K562 (cell line): Measurements from ENCODE around the gene AGPAT1. TPM values are rescaled to one million over a fixed set of nuclear protein-coding genes. Genes with fewer than 3 reads are reported as not detected.
A peak's percentile ranks its signal among the peaks of the same experiment; 100 is the strongest.

ENCODE experiments used
- BHLHE40 ChIP-seq: IDR thresholded peaks from 2 replicates; pipeline ENCODE4 v1.6.1; 2011; ENCODE audit warnings: low read length, improper control_type of control experiment
- CC2D1A ChIP-seq: fragments of 450-650 bp; IDR thresholded peaks from 2 replicates; pipeline ENCODE4 v1.6.1; 2017; ENCODE audit warnings: mild to moderate bottlenecking
- CHAMP1 ChIP-seq: fragments of 450-650 bp; IDR thresholded peaks from 2 replicates; pipeline ENCODE4 v1.6.1; 2016; ENCODE audit warnings: mild to moderate bottlenecking
- CREM ChIP-seq: IDR thresholded peaks from 2 replicates; pipeline ENCODE4 v1.6.1; 2014; ENCODE audit warnings: antibody characterized with exemption, low read depth
- CTBP1 ChIP-seq: fragments of 450-650 bp; IDR thresholded peaks from 2 replicates; pipeline ENCODE4 v1.6.1; 2016; ENCODE audit warnings: borderline replicate concordance
- DPF2 ChIP-seq: fragments of 450-650 bp; IDR thresholded peaks from 2 replicates; pipeline ENCODE4 v1.6.1; 2016
- HCFC1 ChIP-seq: IDR thresholded peaks from 2 replicates; pipeline ENCODE4 v1.6.1; 2012; ENCODE audit warnings: low read depth, low read length, improper control_type of control experiment
- JUNB ChIP-seq: fragments of 450-650 bp; formaldehyde crosslinking; conservative IDR thresholded peaks from 2 replicates; pipeline ENCODE4 v1.4.0; 2020; ENCODE audit warnings: mild to moderate bottlenecking
- MAFF ChIP-seq: IDR thresholded peaks from 2 replicates; pipeline ENCODE4 v1.6.1; 2012; ENCODE audit warnings: low read length, improper control_type of control experiment
- MAFG ChIP-seq: fragments of 450-650 bp; conservative IDR thresholded peaks from 2 replicates; pipeline ENCODE4 v1.6.1; 2016; ENCODE audit warnings: missing genetic modification characterization, missing compliant biosample characterization
- MECOM ChIP-seq: fragments of 250-450 bp; sonication (Bioruptor Pico); IDR thresholded peaks from 2 replicates; pipeline ENCODE4 v1.8.0; 2022; ENCODE audit warnings: inconsistent platforms
- MLLT1 ChIP-seq, 2 experiments: fragments of 450-650 bp; IDR thresholded peaks; 2 replicates each; pipeline ENCODE4 v1.6.1; 2016
- NFRKB ChIP-seq: fragments of 450-650 bp; IDR thresholded peaks from 2 replicates; pipeline ENCODE4 v1.6.1; 2016; ENCODE audit warnings: low read depth
- NONO ChIP-seq, 2 experiments: fragments of 200-400 bp in 1 of 2; fragments of 450-650 bp in 1 of 2; formaldehyde crosslinking in 1 of 2; IDR thresholded peaks; 2 replicates each; pipeline ENCODE4 v1.6.1; 2017; ENCODE audit warnings: low read depth in 2 of 2, mild to moderate bottlenecking in 2 of 2, moderate library complexity in 2 of 2, low read length in 1 of 2
- RAD21 ChIP-seq, 2 experiments: fragments of 250-450 bp in 1 of 2; fragments of 450-650 bp in 1 of 2; sonication (Bioruptor Pico) in 1 of 2; formaldehyde crosslinking in 1 of 2; IDR thresholded peaks in 1 of 2; conservative IDR thresholded peaks in 1 of 2; 2 replicates each; pipeline versions ENCODE4 v1.4.0 to v1.8.0; 2020 to 2022; ENCODE audit warnings: mild to moderate bottlenecking in 2 of 2, moderate library complexity in 1 of 2
- TAF7 ChIP-seq: fragments of 450-650 bp; IDR thresholded peaks from 2 replicates; pipeline ENCODE4 v1.6.1; 2016; ENCODE audit warnings: missing genetic modification characterization, missing compliant biosample characterization
- ZBTB26 ChIP-seq: fragments of 450-650 bp; formaldehyde crosslinking; IDR thresholded peaks from 2 replicates; pipeline ENCODE4 v1.4.0; 2022; ENCODE audit warnings: missing genetic modification characterization
- ZKSCAN1 ChIP-seq: fragments of 150-350 bp; IDR thresholded peaks from 2 replicates; pipeline ENCODE4 v1.6.1; 2016; ENCODE audit warnings: low read depth, low read length
- ZNF24 ChIP-seq: fragments of 450-650 bp; IDR thresholded peaks from 2 replicates; pipeline ENCODE4 v1.6.1; 2016
- ZNF316 ChIP-seq: fragments of 450-650 bp; IDR thresholded peaks from 2 replicates; pipeline ENCODE4 v1.6.1; 2016
- ZNF395 ChIP-seq: fragments of 200-800 bp; sonication (Bioruptor generic); IDR thresholded peaks from 2 replicates; pipeline ENCODE4 v1.6.1; 2017; ENCODE audit warnings: missing genetic modification characterization, missing compliant biosample characterization
- polyA plus RNA-seq, 8 experiments: library from polyadenylated mRNA; depleted of rRNA in 4 of 8; stranded (reverse) in 5 of 8; unstranded in 3 of 8; fragments of >200 nt; fragmentation: Nextera tagmentation in 2 of 8; fragmentation: Illumina TruSeq in 1 of 8; extraction: Ambion mirVana in 2 of 8; extraction: Trizol in 1 of 8; gene quantifications; 2 replicates each; pipeline versions ENCODE4 v1.2.1 to v1.2.3, GENCODE V29; 2011 to 2014; ENCODE audit warnings: inconsistent platforms in 1 of 8, missing spikeins in 1 of 8
- total RNA-seq, 7 experiments: library from RNA; depleted of rRNA in 6 of 7; stranded (reverse); fragments of >200 nt in 6 of 7; fragmentation: Illumina TruSeq in 2 of 7; extraction: Trizol in 2 of 7; gene quantifications; 2 replicates each; pipeline versions ENCODE4 v1.2.1 to v1.2.3, GENCODE V29; 2011 to 2021; ENCODE audit warnings: low replicate concordance in 1 of 7

The AGPAT1 gene
- total and polyA plus RNA-seq, 9 of the 15 experiments (the other 6 are each of a cell fraction or from before 2014, with no cell fraction given), result 37.9 to 176 (median 69.4) TPM

GRCh38 chr6:32167761-32168262, 8.1 kb downstream of the AGPAT1 start (continued):
- TF ChIP-seq CC2D1A (peak; percentile 92; the same call in 1 of the 2 replicates), RAD21 (CRISPR knock-in tag; conservative IDR thresholded peaks at IDR 0.05 in 1 of 2, IDR thresholded peaks at IDR 0.05 in 1 of 2) (peak; percentile 16 to 24; a peak in 2 of 4 replicates), ZNF395 (CRISPR knock-in tag) (peak; percentile 89), NONO (IDR thresholded peaks at IDR 0.05; ENCODE audit: low read depth in 2 of 2, low read length in 1 of 2) (peak in 1 of 2 experiments; percentile 74; a peak in 1 of 4 replicates), ZBTB26 (CRISPR knock-in tag) (no peak), DPF2 (peak; percentile 98), CTBP1 (no peak; the same call in 1 of the 2 replicates), TAF7 (tag) (0 out of 2 replicates have a peak, but pooled peaks have one; percentile 4), ZKSCAN1 (peak; percentile 90; the same call in 1 of the 2 replicates), ZNF316 (no peak), ZNF24 (0 out of 2 replicates have a peak, but pooled peaks have one; percentile 10), NFRKB (peak; percentile 80; the same call in 1 of the 2 replicates), JUNB (CRISPR knock-in tag) (no peak), CHAMP1 (peak; percentile 54), HCFC1 (no peak; the same call in 1 of the 2 replicates), MAFG (tag) (peak; percentile 62), MECOM (peak; percentile 3; the same call in 1 of the 2 replicates), MLLT1 (IDR thresholded peaks at IDR 0.05) (peak; percentile 63 to 70; a peak in 2 of 4 replicates), CREM (peak; percentile 83), MAFF (no peak; the same call in 1 of the 2 replicates), BHLHE40 (peak; percentile 61)
